Epithelial cell of prostate (primary cell): Measurements from ENCODE around the gene AKR1C3.
A peak's percentile ranks its signal among the peaks of the same experiment; 100 is the strongest.
"Not testable (repeated sequence)": the region's sequence is repeated elsewhere in the genome, so short reads cannot be mapped to it uniquely, and the experiment has no call there.

Source experiments
- DNase-seq: peaks from one replicate; pipeline ENCODE4 v3.0.0-alpha.2; 2011; ENCODE audit warnings: low read depth, low spot score
- H3K27ac ChIP-seq: fragments of 450-650 bp; 2 replicates; pipeline ENCODE4 v1.5.1; 2017; ENCODE audit warnings: mild to moderate bottlenecking

The AKR1C3 gene

GRCh38 chr10:5094265-5095205, at the start of gene AKR1C3:
Gene AKR1C3 (plus strand): TSS chr10:5094414. CDS start chr10:5094445, 31 bp downstream.
- no peak for DNase-seq
- peak within 1 kb of the TSS; percentile 38 for H3K27ac ChIP-seq

- no peak overlapping the region for H3K27ac ChIP-seq
- DNase-seq, result no peak
These were observed 49.1 kb upstream of the AKR1C3 start for GRCh38 chr10:5045095-5045494.

GRCh38 chr10:5046410-5046809, 47.8 kb upstream of the AKR1C3 start:
- DNase-seq, result no peak
- H3K27ac ChIP-seq, result no peak overlapping the region

- DNase-seq, H3K27ac ChIP-seq: not testable (repeated sequence)
These were observed 47.2 kb upstream of the AKR1C3 start for GRCh38 chr10:5047055-5047454.

- no peak overlapping the region for H3K27ac ChIP-seq
- DNase-seq, result no peak
These were observed 46.1 kb upstream of the AKR1C3 start for GRCh38 chr10:5047912-5048628.

- not testable (repeated sequence) for DNase-seq, H3K27ac ChIP-seq
These were observed 41.2 kb upstream of the AKR1C3 start for GRCh38 chr10:5052951-5053500.

GRCh38 chr10:5054831-5055230, 39.4 kb upstream of the AKR1C3 start:
- H3K27ac ChIP-seq, DNase-seq: not testable (repeated sequence)

GRCh38 chr10:5059267-5059666, 34.9 kb upstream of the AKR1C3 start:
- not testable (repeated sequence) for H3K27ac ChIP-seq, DNase-seq

- not testable (repeated sequence) for DNase-seq, H3K27ac ChIP-seq
These were observed 33.4 kb upstream of the AKR1C3 start for GRCh38 chr10:5060791-5061190.

GRCh38 chr10:5064656-5065055, 29.6 kb upstream of the AKR1C3 start:
- DNase-seq, result no peak
- H3K27ac ChIP-seq, result no peak overlapping the region

GRCh38 chr10:5068274-5068984, 25.8 kb upstream of the AKR1C3 start:
- H3K27ac ChIP-seq, result no peak overlapping the region
- no peak for DNase-seq

GRCh38 chr10:5070648-5071410, 23.4 kb upstream of the AKR1C3 start:
- peak overlapping the region; percentile 66 for H3K27ac ChIP-seq
- no peak for DNase-seq

GRCh38 chr10:5071411-5072198, 22.6 kb upstream of the AKR1C3 start:
- peak overlapping the region; percentile 66 for H3K27ac ChIP-seq
- no peak for DNase-seq

- no peak overlapping the region for H3K27ac ChIP-seq
- DNase-seq, result no peak
These were observed 20.6 kb upstream of the AKR1C3 start for GRCh38 chr10:5073659-5074058.

GRCh38 chr10:5076615-5077014, 17.6 kb upstream of the AKR1C3 start:
- H3K27ac ChIP-seq, result no peak overlapping the region
- DNase-seq, result no peak

- peak overlapping the region; percentile 1 for H3K27ac ChIP-seq
- DNase-seq, result peak; percentile 44
These were observed 15.6 kb upstream of the AKR1C3 start for GRCh38 chr10:5078547-5079180.

GRCh38 chr10:5079306-5079830, 14.8 kb upstream of the AKR1C3 start:
- H3K27ac ChIP-seq, result peak overlapping the region; percentile 1
- no peak for DNase-seq

GRCh38 chr10:5079836-5080235, 14.4 kb upstream of the AKR1C3 start:
- no peak for DNase-seq
- H3K27ac ChIP-seq, result no peak overlapping the region
